HepG2 (cell line): ENCODE data around the gene CCDC157. TPM values are rescaled to one million over a fixed set of nuclear protein-coding genes. Genes with fewer than 3 reads are reported as not detected.
A peak's percentile ranks its signal among the peaks of the same experiment; 100 is the strongest.

Experiments
- CCAR2 ChIP-seq: fragments of 200-400 bp; formaldehyde crosslinking; optimal IDR thresholded peaks from 2 replicates; pipeline ENCODE3; 2018; ENCODE audit warnings: low read depth, mild to moderate bottlenecking, low read length, moderate library complexity
- FOXA1 ChIP-seq, 2 experiments: fragments of 450-650 bp in 1 of 2; sonication (generic) in 1 of 2; formaldehyde crosslinking in 1 of 2; IDR thresholded peaks; 2 replicates each; pipeline versions ENCODE4 v1.4.0 to v1.6.1; 2016 to 2020; ENCODE audit warnings: missing genetic modification reagents in 1 of 2
- GFI1 ChIP-seq: sonication (generic); formaldehyde crosslinking; IDR thresholded peaks from 2 replicates; pipeline ENCODE4 v1.5.0; 2020; ENCODE audit warnings: missing genetic modification reagents, mild to moderate bottlenecking, borderline replicate concordance
- JDP2 ChIP-seq: sonication (generic); formaldehyde crosslinking; IDR thresholded peaks from 2 replicates; pipeline ENCODE4 v1.8.1; 2022; ENCODE audit warnings: missing genetic modification reagents, borderline replicate concordance
- MLLT10 ChIP-seq: sonication (generic); formaldehyde crosslinking; IDR thresholded peaks from 2 replicates; pipeline ENCODE4 v1.4.0; 2020; ENCODE audit warnings: missing genetic modification reagents
- MYNN ChIP-seq: sonication (generic); formaldehyde crosslinking; IDR thresholded peaks from 2 replicates; pipeline ENCODE4 v1.4.0; 2020; ENCODE audit warnings: mild to moderate bottlenecking, low read depth, missing genetic modification reagents
- NONO ChIP-seq, 2 experiments: fragments of 450-650 bp in 1 of 2; sonication (generic) in 1 of 2; formaldehyde crosslinking in 1 of 2; IDR thresholded peaks in 1 of 2; conservative IDR thresholded peaks in 1 of 2; 2 replicates each; pipeline versions ENCODE4 v1.6.1 to v1.8.0; 2017 to 2022; ENCODE audit warnings: mild to moderate bottlenecking in 1 of 2, missing genetic modification reagents in 1 of 2, moderate library complexity in 1 of 2
- SMYD3 ChIP-seq: sonication (generic); formaldehyde crosslinking; IDR thresholded peaks from 2 replicates; pipeline ENCODE4 v1.8.1; 2023; ENCODE audit warnings: mild to moderate bottlenecking, missing genetic modification reagents
- ZNF224 ChIP-seq: sonication (generic); formaldehyde crosslinking; IDR thresholded peaks from 2 replicates; pipeline ENCODE4 v1.5.0; 2020; ENCODE audit warnings: mild to moderate bottlenecking, missing genetic modification reagents
- ZNF30 ChIP-seq: sonication (generic); formaldehyde crosslinking; IDR thresholded peaks from 2 replicates; pipeline ENCODE4 v1.5.0; 2020; ENCODE audit warnings: mild to moderate bottlenecking, missing genetic modification reagents
- ZNF674 ChIP-seq: sonication (generic); formaldehyde crosslinking; IDR thresholded peaks from 2 replicates; pipeline ENCODE4 v1.5.0; 2020; ENCODE audit warnings: low read depth, mild to moderate bottlenecking, missing genetic modification reagents
- polyA plus RNA-seq, 8 experiments: library from polyadenylated mRNA; depleted of rRNA in 3 of 8; stranded (reverse) in 7 of 8; unstranded in 1 of 8; fragments of >200 nt; fragmentation: Illumina TruSeq in 4 of 8; extraction: Trizol in 4 of 8; gene quantifications; 2 replicates each; pipeline versions ENCODE4 v1.2.1 to v1.2.3, GENCODE V29; 2011 to 2016; ENCODE audit warnings: low read depth in 4 of 8, missing spikeins in 1 of 8, mixed read lengths in 1 of 8; ENCODE audit not compliant: insufficient read depth in 1 of 8
- total RNA-seq, 5 experiments: library from RNA; depleted of rRNA; stranded (reverse); fragments of >200 nt; fragmentation: Illumina TruSeq; extraction: Trizol; gene quantifications; 2 replicates each; pipeline ENCODE4 v1.2.3, GENCODE V29; 2016; ENCODE audit warnings: low read depth in 1 of 5
- TF ChIP-seq, protein P1 (sequence below): sonication (generic); formaldehyde crosslinking; IDR thresholded peaks from 2 replicates; pipeline ENCODE4 v1.4.0; 2020; ENCODE audit warnings: missing genetic modification reagents
- TF ChIP-seq, protein P2 (sequence below): IDR thresholded peaks from 2 replicates; pipeline ENCODE4 v1.6.1; 2016; ENCODE audit warnings: mild to moderate bottlenecking
- TF ChIP-seq, protein P3 (sequence below): IDR thresholded peaks from 2 replicates; pipeline ENCODE4 v1.6.1; 2016; ENCODE audit warnings: low read depth, control low read depth
- TF ChIP-seq, protein P4 (sequence below): sonication (generic); formaldehyde crosslinking; IDR thresholded peaks from 2 replicates; pipeline ENCODE4 v1.5.1; 2020; ENCODE audit warnings: mild to moderate bottlenecking, missing genetic modification reagents, moderate library complexity

CCDC157 gene
- total and polyA plus RNA-seq, 2 of the 13 experiments (the other 11 are each of a cell fraction or from before 2014, with no cell fraction given): 1.4 to 1.6 TPM

- TF ChIP-seq, protein P1, sequence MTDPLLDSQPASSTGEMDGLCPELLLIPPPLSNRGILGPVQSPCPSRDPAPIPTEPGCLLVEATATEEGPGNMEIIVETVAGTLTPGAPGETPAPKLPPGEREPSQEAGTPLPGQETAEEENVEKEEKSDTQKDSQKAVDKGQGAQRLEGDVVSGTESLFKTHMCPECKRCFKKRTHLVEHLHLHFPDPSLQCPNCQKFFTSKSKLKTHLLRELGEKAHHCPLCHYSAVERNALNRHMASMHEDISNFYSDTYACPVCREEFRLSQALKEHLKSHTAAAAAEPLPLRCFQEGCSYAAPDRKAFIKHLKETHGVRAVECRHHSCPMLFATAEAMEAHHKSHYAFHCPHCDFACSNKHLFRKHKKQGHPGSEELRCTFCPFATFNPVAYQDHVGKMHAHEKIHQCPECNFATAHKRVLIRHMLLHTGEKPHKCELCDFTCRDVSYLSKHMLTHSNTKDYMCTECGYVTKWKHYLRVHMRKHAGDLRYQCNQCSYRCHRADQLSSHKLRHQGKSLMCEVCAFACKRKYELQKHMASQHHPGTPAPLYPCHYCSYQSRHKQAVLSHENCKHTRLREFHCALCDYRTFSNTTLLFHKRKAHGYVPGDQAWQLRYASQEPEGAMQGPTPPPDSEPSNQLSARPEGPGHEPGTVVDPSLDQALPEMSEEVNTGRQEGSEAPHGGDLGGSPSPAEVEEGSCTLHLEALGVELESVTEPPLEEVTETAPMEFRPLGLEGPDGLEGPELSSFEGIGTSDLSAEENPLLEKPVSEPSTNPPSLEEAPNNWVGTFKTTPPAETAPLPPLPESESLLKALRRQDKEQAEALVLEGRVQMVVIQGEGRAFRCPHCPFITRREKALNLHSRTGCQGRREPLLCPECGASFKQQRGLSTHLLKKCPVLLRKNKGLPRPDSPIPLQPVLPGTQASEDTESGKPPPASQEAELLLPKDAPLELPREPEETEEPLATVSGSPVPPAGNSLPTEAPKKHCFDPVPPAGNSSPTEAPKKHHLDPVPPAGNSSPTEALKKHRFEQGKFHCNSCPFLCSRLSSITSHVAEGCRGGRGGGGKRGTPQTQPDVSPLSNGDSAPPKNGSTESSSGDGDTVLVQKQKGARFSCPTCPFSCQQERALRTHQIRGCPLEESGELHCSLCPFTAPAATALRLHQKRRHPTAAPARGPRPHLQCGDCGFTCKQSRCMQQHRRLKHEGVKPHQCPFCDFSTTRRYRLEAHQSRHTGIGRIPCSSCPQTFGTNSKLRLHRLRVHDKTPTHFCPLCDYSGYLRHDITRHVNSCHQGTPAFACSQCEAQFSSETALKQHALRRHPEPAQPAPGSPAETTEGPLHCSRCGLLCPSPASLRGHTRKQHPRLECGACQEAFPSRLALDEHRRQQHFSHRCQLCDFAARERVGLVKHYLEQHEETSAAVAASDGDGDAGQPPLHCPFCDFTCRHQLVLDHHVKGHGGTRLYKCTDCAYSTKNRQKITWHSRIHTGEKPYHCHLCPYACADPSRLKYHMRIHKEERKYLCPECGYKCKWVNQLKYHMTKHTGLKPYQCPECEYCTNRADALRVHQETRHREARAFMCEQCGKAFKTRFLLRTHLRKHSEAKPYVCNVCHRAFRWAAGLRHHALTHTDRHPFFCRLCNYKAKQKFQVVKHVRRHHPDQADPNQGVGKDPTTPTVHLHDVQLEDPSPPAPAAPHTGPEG (CRISPR knock-in tag): peak; percentile 67; the same call in 1 of the 2 replicates
- TF ChIP-seq, protein P2, sequence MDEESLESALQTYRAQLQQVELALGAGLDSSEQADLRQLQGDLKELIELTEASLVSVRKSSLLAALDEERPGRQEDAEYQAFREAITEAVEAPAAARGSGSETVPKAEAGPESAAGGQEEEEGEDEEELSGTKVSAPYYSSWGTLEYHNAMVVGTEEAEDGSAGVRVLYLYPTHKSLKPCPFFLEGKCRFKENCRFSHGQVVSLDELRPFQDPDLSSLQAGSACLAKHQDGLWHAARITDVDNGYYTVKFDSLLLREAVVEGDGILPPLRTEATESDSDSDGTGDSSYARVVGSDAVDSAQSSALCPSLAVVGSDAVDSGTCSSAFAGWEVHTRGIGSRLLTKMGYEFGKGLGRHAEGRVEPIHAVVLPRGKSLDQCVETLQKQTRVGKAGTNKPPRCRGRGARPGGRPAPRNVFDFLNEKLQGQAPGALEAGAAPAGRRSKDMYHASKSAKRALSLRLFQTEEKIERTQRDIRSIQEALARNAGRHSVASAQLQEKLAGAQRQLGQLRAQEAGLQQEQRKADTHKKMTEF (CRISPR knock-in tag): no peak
- 0 out of 2 replicates have a peak, but pooled peaks have one; percentile 55 for TF ChIP-seq ZNF674 (CRISPR knock-in tag)
- peak; percentile 95 for TF ChIP-seq ZNF30 (CRISPR knock-in tag)
- TF ChIP-seq, protein P3, sequence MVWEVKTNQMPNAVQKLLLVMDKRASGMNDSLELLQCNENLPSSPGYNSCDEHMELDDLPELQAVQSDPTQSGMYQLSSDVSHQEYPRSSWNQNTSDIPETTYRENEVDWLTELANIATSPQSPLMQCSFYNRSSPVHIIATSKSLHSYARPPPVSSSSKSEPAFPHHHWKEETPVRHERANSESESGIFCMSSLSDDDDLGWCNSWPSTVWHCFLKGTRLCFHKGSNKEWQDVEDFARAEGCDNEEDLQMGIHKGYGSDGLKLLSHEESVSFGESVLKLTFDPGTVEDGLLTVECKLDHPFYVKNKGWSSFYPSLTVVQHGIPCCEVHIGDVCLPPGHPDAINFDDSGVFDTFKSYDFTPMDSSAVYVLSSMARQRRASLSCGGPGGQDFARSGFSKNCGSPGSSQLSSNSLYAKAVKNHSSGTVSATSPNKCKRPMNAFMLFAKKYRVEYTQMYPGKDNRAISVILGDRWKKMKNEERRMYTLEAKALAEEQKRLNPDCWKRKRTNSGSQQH: no peak
- TF ChIP-seq ZNF224 (CRISPR knock-in tag): peak; percentile 28; the same call in 1 of the 2 replicates
- TF ChIP-seq MLLT10 (CRISPR knock-in tag): 0 out of 2 replicates have a peak, but pooled peaks have one; percentile 37
- 0 out of 2 replicates have a peak, but pooled peaks have one; percentile 33 for TF ChIP-seq MYNN (CRISPR knock-in tag)
- peak; percentile 38; the same call in 1 of the 2 replicates for TF ChIP-seq GFI1
- TF ChIP-seq CCAR2: no peak
- TF ChIP-seq JDP2: no peak
- peak; percentile 74; the same call in 1 of the 2 replicates for TF ChIP-seq SMYD3 (CRISPR knock-in tag)
- TF ChIP-seq FOXA1 (IDR thresholded peaks at IDR 0.05): no peak
- TF ChIP-seq FOXA1 (CRISPR knock-in tag; IDR thresholded peaks at IDR 0.05): 0 out of 2 replicates have a peak, but pooled peaks have one; percentile 4
- no peak for TF ChIP-seq NONO (IDR thresholded peaks at IDR 0.05)
- TF ChIP-seq NONO (CRISPR knock-in tag; conservative IDR thresholded peaks at IDR 0.05): no peak
- TF ChIP-seq, protein P4, sequence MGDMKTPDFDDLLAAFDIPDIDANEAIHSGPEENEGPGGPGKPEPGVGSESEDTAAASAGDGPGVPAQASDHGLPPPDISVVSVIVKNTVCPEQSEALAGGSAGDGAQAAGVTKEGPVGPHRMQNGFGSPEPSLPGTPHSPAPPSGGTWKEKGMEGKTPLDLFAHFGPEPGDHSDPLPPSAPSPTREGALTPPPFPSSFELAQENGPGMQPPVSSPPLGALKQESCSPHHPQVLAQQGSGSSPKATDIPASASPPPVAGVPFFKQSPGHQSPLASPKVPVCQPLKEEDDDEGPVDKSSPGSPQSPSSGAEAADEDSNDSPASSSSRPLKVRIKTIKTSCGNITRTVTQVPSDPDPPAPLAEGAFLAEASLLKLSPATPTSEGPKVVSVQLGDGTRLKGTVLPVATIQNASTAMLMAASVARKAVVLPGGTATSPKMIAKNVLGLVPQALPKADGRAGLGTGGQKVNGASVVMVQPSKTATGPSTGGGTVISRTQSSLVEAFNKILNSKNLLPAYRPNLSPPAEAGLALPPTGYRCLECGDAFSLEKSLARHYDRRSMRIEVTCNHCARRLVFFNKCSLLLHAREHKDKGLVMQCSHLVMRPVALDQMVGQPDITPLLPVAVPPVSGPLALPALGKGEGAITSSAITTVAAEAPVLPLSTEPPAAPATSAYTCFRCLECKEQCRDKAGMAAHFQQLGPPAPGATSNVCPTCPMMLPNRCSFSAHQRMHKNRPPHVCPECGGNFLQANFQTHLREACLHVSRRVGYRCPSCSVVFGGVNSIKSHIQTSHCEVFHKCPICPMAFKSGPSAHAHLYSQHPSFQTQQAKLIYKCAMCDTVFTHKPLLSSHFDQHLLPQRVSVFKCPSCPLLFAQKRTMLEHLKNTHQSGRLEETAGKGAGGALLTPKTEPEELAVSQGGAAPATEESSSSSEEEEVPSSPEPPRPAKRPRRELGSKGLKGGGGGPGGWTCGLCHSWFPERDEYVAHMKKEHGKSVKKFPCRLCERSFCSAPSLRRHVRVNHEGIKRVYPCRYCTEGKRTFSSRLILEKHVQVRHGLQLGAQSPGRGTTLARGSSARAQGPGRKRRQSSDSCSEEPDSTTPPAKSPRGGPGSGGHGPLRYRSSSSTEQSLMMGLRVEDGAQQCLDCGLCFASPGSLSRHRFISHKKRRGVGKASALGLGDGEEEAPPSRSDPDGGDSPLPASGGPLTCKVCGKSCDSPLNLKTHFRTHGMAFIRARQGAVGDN: peak; percentile 97
Measured at GRCh38 chr22:30423301-30423958, 66.6 kb downstream of the CCDC157 start (continued).
